Neuronal stem cell (in vitro differentiated cells): ENCODE data around the gene DLL4.

Experiments used
- DNase-seq: peaks from one replicate; pipeline ENCODE4 v3.0.0-alpha.2; 2013; ENCODE audit warnings: low spot score
- H2AFZ ChIP-seq: one replicate; pipeline ENCODE4 v1.6.1; 2013; ENCODE audit warnings: mild to moderate bottlenecking, low read length, inconsistent platforms
- H2AK5ac ChIP-seq: 2 replicates; pipeline ENCODE4 v1.6.1; 2013; ENCODE audit warnings: low read depth, mild to moderate bottlenecking, inconsistent platforms, low read length, moderate library complexity, mixed read lengths
- H2BK120ac ChIP-seq: 2 replicates; pipeline ENCODE4 v1.6.1; 2013; ENCODE audit warnings: low read depth, mild to moderate bottlenecking, inconsistent platforms, low read length, moderate library complexity, mixed read lengths
- H2BK12ac ChIP-seq: one replicate; pipeline ENCODE4 v1.6.1; 2013; ENCODE audit warnings: low read length, inconsistent platforms
- H2BK15ac ChIP-seq: 2 replicates; pipeline ENCODE4 v1.6.1; 2013; ENCODE audit warnings: mild to moderate bottlenecking, low read length, inconsistent platforms, mixed read lengths
- H2BK5ac ChIP-seq: one replicate; pipeline ENCODE4 v1.6.1; 2013; ENCODE audit warnings: inconsistent platforms, mild to moderate bottlenecking, low read length, moderate library complexity
- H3K14ac ChIP-seq: one replicate; pipeline ENCODE4 v1.6.1; 2013; ENCODE audit warnings: low read length, inconsistent platforms
- H3K18ac ChIP-seq: 2 replicates; pipeline ENCODE4 v1.6.1; 2013; ENCODE audit warnings: low read length, inconsistent platforms
- H3K23ac ChIP-seq: 2 replicates; pipeline ENCODE4 v1.6.1; 2013; ENCODE audit warnings: low read depth, mild to moderate bottlenecking, mixed read lengths, low read length, inconsistent platforms; ENCODE audit not compliant: poor library complexity
- H3K27ac ChIP-seq: replicated peaks from 3 replicates; pipeline ENCODE4 v1.5.1; 2013; ENCODE audit warnings: low read length, inconsistent platforms
- H3K27me3 ChIP-seq, 3 experiments: 2 replicates each; pipeline ENCODE4 v1.6.1; 2013; ENCODE audit warnings: low read length in 3 of 3, mild to moderate bottlenecking in 2 of 3, inconsistent platforms in 1 of 3, low read depth in 1 of 3, mixed read lengths in 1 of 3, moderate library complexity in 1 of 3; ENCODE audit not compliant: control insufficient read depth in 3 of 3, insufficient read depth in 3 of 3
- H3K36me3 ChIP-seq, 2 donors: replicated peaks in 1 of 2; 2 replicates each; pipeline ENCODE4 v1.6.1; 2013; ENCODE audit warnings: low read length in 2 of 2; ENCODE audit not compliant: control insufficient read depth in 2 of 2, insufficient read depth in 2 of 2
- H3K4ac ChIP-seq: 2 replicates; pipeline ENCODE4 v1.6.1; 2013; ENCODE audit warnings: inconsistent platforms, mild to moderate bottlenecking, low read length, moderate library complexity
- H3K4me1 ChIP-seq, 2 donors: 1 replicate in 1 of 2; 2 replicates in 1 of 2; pipeline ENCODE4 v1.6.1; 2013; ENCODE audit warnings: low read length in 2 of 2, low read depth in 1 of 2; ENCODE audit not compliant: control insufficient read depth in 2 of 2, insufficient read depth in 1 of 2
- H3K4me2 ChIP-seq: one replicate; pipeline ENCODE4 v1.6.1; 2013; ENCODE audit warnings: mild to moderate bottlenecking, low read length, inconsistent platforms; ENCODE audit not compliant: insufficient read depth, poor library complexity, severe bottlenecking
- H3K4me3 ChIP-seq, 2 donors: 2 replicates each; pipeline ENCODE4 v1.5.1; 2013; ENCODE audit warnings: low read length in 2 of 2, mild to moderate bottlenecking in 2 of 2, inconsistent platforms in 1 of 2, moderate library complexity in 1 of 2
- H3K79me1 ChIP-seq: one replicate; pipeline ENCODE4 v1.6.1; 2013; ENCODE audit warnings: low read depth, mild to moderate bottlenecking, inconsistent platforms, low read length, moderate library complexity
- H3K9ac ChIP-seq: one replicate; pipeline ENCODE4 v1.6.1; 2013; ENCODE audit warnings: mild to moderate bottlenecking, low read depth, low read length, inconsistent platforms; ENCODE audit not compliant: poor library complexity
- H3K9me3 ChIP-seq, 2 donors: replicated peaks in 1 of 2; 2 replicates each; pipeline versions ENCODE3 to v1.6.1; 2013; ENCODE audit warnings: low read length in 2 of 2, mild to moderate bottlenecking in 2 of 2, inconsistent platforms in 1 of 2, low read depth in 1 of 2, mixed read lengths in 1 of 2, moderate library complexity in 1 of 2; ENCODE audit not compliant: control insufficient read depth in 2 of 2, insufficient read depth in 1 of 2
- H4K8ac ChIP-seq: one replicate; pipeline ENCODE4 v1.6.1; 2013; ENCODE audit warnings: low read depth, mild to moderate bottlenecking, inconsistent platforms, low read length, moderate library complexity
- H4K91ac ChIP-seq: one replicate; pipeline ENCODE4 v1.6.1; 2013; ENCODE audit warnings: low read length, low read depth, mild to moderate bottlenecking, inconsistent platforms; ENCODE audit not compliant: poor library complexity
- WGBS, 2 donors: extraction: QIAGEN DNeasy Blood & Tissue Kit; methylation state at CpG; one replicate each; pipeline ENCODE4 v1.1.7; 2013; ENCODE audit warnings: missing lambda C conversion rate in 2 of 2, mixed read lengths in 1 of 2; ENCODE audit not compliant: insufficient read length in 2 of 2, insufficient replicate concordance in 1 of 2; ENCODE audit errors: extremely low coverage in 2 of 2; 5-methylcytosine and 5-hydroxymethylcytosine counted together

DLL4 gene

DNA sequence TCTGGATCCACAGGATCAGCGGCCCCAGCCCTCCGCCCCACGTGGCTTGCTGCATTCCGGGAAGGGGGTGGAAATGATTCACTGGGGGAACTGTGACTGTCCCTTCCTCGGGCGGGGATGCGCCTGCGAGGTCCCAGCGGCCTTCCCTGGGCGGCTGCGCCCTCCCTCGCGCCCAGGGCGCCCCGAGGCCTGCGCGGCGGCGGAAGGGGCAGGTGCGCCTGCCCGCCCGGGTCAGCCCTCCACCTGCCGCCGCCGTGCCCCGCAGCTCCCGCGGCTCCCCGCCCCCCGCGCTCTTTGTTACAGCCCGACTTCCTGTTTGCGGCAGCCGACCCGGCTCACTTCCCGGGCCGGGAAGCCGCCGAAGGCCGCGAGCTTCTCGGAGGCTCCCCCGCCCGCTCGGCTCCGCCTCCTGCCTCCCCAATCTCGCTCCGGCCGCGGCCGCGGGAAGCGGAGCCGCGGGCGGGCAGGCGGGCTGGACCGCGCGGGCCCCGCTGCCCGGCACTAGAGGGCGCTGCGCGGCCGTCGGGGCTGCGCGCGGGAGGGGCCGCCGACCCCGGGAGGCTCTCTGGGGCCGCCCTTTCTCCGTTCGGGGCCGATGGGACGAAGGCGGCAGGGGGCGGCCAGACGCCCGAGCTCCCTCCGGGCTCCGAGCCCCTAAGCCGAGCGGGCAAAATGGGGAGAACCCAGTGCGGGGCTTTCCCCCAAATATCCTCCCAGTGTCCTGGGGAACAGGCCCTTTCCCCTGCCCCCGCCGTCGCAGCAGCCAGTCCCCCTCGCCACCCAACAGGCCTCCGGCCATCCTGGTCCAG, 12.6 kb downstream of the DLL4 start:
- Histone ChIP-seq H3K4me2 (peak overlapping the region; percentile 67), H3K4me1 (peaks cover 10% of the 10 kb centered on the region in 2 donors), H3K9ac (peak overlapping the region; percentile 86), H2BK120ac (no peak overlapping the region), H2BK12ac (no peak overlapping the region), H3K9me3 (no peaks in the 10 kb centered on the region), H4K8ac (peak overlapping the region; percentile 90), H3K27ac (peak overlapping the region; percentile 64), H2AK5ac (peak overlapping the region; percentile 12), H3K14ac (peak overlapping the region; percentile 50), H2AFZ (peak overlapping the region; percentile 99), H3K27me3 (peaks cover 0 to 4% (median 0%) of the 10 kb centered on the region in 3 experiments), H3K18ac (peak overlapping the region; percentile 93), H2BK5ac (peak overlapping the region; percentile 31), H3K4me3 (peak overlapping the region; percentile 53 to 63), H3K36me3 (no peaks in the 10 kb centered on the region), H3K79me1 (no peaks in the 10 kb centered on the region), H2BK15ac (peak overlapping the region; percentile 31), H3K4ac (no peak overlapping the region), H3K23ac (peak overlapping the region; percentile 30), H4K91ac (peak overlapping the region; percentile 94)
- DNase-seq: peak; percentile 82
- WGBS, 2 donors: no CpG with 5 or more reads among the region's 92 CpGs

DNA sequence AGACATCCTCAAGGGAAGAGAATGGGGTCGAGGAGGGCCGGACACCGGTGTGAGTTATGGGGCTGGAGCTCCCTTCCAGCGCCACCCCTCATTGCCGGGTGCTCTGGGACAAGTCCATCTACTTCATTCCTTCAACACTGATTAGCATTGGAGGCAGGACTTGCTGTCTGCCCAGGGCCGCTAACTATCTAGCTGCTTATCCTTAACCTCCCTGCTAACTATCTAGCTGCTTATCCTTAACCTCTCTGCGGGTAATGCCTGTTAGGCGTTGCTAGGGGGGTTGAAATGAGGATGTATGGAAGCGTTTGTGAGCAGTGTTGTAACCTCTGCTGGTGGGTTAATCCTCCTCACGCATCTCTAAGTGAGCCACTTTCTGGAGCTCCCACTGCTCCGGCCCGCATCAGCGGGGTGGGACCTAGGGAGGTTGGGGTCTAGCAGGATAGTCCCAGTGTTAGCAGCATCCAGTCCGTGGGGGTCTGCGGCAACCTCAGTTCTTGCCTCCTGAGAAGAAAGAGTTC, 13.3 kb downstream of the DLL4 start:
- Histone ChIP-seq H2BK5ac (no peak overlapping the region), H4K8ac (no peak overlapping the region), H2BK12ac (no peak overlapping the region), H2BK15ac (no peak overlapping the region), H3K27me3 (peaks cover 0 to 4% (median 0%) of the 10 kb centered on the region in 3 experiments), H3K4ac (no peak overlapping the region), H3K27ac (no peak overlapping the region), H3K4me2 (peak overlapping the region; percentile 67), H3K36me3 (no peaks in the 10 kb centered on the region), H4K91ac (no peak overlapping the region), H3K9ac (peak overlapping the region; percentile 84), H3K9me3 (no peaks in the 10 kb centered on the region), H3K4me3 (peak overlapping the region; percentile 0 to 63), H2AFZ (peak overlapping the region; percentile 99), H3K14ac (no peak overlapping the region), H3K18ac (peak overlapping the region; percentile 91), H2AK5ac (peak overlapping the region; percentile 12), H3K4me1 (peaks cover 9 to 10% of the 10 kb centered on the region in 2 donors), H3K23ac (no peak overlapping the region), H3K79me1 (no peaks in the 10 kb centered on the region), H2BK120ac (no peak overlapping the region)
- DNase-seq: no peak
- WGBS, 2 donors: no CpG with 5 or more reads among the region's 15 CpGs

DNA sequence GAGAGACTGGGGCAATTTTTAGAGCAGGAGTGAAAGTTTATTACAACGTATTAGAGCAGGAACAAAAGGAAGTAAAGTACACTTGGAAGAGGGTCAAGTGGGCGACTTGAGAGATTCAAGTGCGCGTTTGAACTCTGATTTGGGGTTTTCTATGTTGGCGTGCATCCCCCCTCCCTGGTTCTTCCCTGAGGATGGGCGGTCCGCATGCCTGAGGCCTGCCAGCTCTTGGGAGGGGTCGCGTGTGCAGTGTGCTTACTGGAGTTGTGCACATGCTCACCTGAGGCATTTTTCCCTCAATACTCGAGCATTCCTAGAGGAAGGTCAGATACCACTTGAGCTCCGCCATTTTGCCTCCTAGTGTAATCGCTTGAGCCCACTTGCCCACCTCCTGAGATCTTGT, 13.7 kb downstream of the DLL4 start:
- H2AFZ ChIP-seq: no peak overlapping the region
- no peak overlapping the region for H3K9ac ChIP-seq
- H3K4me1 ChIP-seq: peaks cover 7 to 10% of the 10 kb centered on the region in 2 donors
- no peak overlapping the region for H3K14ac ChIP-seq
- H2BK120ac ChIP-seq: no peak overlapping the region
- no peak for DNase-seq
- no peak overlapping the region for H2BK12ac ChIP-seq
- H2BK15ac ChIP-seq: no peak overlapping the region
- H2AK5ac ChIP-seq: no peak overlapping the region
- no peak overlapping the region for H3K23ac ChIP-seq
- no peak overlapping the region for H3K4ac ChIP-seq
- H3K27me3 ChIP-seq: peaks cover 0 to 4% (median 0%) of the 10 kb centered on the region in 3 experiments
- H3K4me2 ChIP-seq: no peak overlapping the region
- H3K27ac ChIP-seq: no peak overlapping the region
- no peak overlapping the region for H2BK5ac ChIP-seq
- no peak overlapping the region for H4K91ac ChIP-seq
- no peak overlapping the region for H3K18ac ChIP-seq
- no peak overlapping the region for H4K8ac ChIP-seq
- H3K36me3 ChIP-seq: no peaks in the 10 kb centered on the region
- no CpG with 5 or more reads among the region's 12 CpGs for WGBS, 2 donors
- no peak overlapping the region for H3K4me3 ChIP-seq
- no peaks in the 10 kb centered on the region for H3K9me3 ChIP-seq
- H3K79me1 ChIP-seq: no peaks in the 10 kb centered on the region

DNA sequence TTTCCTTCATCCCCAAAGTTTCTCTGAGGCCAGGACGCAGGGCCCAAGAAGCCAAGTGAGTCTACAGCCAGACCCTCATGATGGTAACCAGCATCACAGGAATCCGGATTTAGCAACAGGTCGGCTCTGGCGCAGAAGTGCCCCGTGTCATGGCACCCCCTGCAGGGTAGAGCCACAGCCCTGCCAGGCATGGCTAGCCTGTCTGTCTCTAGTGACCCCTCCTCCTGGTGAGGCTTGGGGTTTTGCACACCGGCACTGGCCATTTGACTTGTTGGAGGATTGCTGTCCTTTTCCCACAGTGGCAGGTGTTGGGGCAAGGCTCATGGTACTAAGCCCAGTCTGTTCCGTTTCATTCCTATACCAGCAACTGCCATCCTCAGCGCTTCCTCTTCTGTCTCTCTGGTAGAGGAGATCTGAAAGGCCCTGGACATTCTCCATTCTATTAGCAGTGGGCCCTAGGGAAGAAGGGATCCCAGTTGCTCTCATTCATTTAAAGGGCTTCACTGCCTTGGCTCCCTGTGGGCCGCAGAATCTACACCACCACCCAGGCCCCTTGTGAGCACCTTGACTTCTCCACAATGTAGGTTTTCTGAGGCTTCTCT, 14.7 kb downstream of the DLL4 start:
- no peak overlapping the region for H2AK5ac ChIP-seq
- peak overlapping the region; percentile 13 for H3K18ac ChIP-seq
- H3K27ac ChIP-seq: no peak overlapping the region
- no peak overlapping the region for H4K91ac ChIP-seq
- H3K9me3 ChIP-seq: no peaks in the 10 kb centered on the region
- H2AFZ ChIP-seq: no peak overlapping the region
- no peak overlapping the region for H3K23ac ChIP-seq
- no peak overlapping the region for H2BK12ac ChIP-seq
- H3K4me3 ChIP-seq: no peak overlapping the region
- no peaks in the 10 kb centered on the region for H3K79me1 ChIP-seq
- no peaks in the 10 kb centered on the region for H3K36me3 ChIP-seq
- peaks cover 0 to 14% (median 0%) of the 10 kb centered on the region in 3 experiments for H3K27me3 ChIP-seq
- no peak overlapping the region for H3K9ac ChIP-seq
- no peak overlapping the region for H4K8ac ChIP-seq
- peaks cover 7 to 10% of the 10 kb centered on the region in 2 donors for H3K4me1 ChIP-seq
- H3K4me2 ChIP-seq: no peak overlapping the region
- no peak for DNase-seq
- no peak overlapping the region for H2BK15ac ChIP-seq
- no peak overlapping the region for H2BK120ac ChIP-seq
- H2BK5ac ChIP-seq: no peak overlapping the region
- WGBS, 2 donors: no CpG with 5 or more reads among the region's 9 CpGs
- no peak overlapping the region for H3K4ac ChIP-seq
- no peak overlapping the region for H3K14ac ChIP-seq
